Left ventricle myocardium inferior (tissue), 1 donor: ENCODE results near the gene TOP3B. TPM values are rescaled to one million over a fixed set of nuclear protein-coding genes. Genes with fewer than 3 reads are reported as not detected.

Source experiments
- DNase-seq: peaks from one replicate; pipeline ENCODE4 v3.0.0-alpha.2; 2020
- H3K27ac ChIP-seq: fragments of 200-600 bp; replicated peaks from 2 replicates; pipeline ENCODE4 v1.8.0; 2021
- H3K27me3 ChIP-seq: fragments of 200-600 bp; 2 replicates; pipeline ENCODE4 v1.8.0; 2021; ENCODE audit warnings: low read depth
- H3K36me3 ChIP-seq: fragments of 200-600 bp; 2 replicates; pipeline ENCODE4 v1.8.0; 2021
- H3K4me1 ChIP-seq: fragments of 200-600 bp; 2 replicates; pipeline ENCODE4 v1.8.0; 2021
- H3K4me3 ChIP-seq: fragments of 200-600 bp; 2 replicates; pipeline ENCODE4 v1.8.0; 2021; ENCODE audit warnings: mild to moderate bottlenecking, moderate library complexity
- H3K9me3 ChIP-seq: fragments of 200-600 bp; replicated peaks from 2 replicates; pipeline ENCODE4 v1.8.0; 2021
- intact Hi-C: fragments of 100-400 bp; cut with micrococcal nuclease; formaldehyde crosslinking; loops from one replicate; pipeline ENCODE4 v1.11.0; 2022
- total RNA-seq: library from RNA; stranded (reverse); fragmentation: NEBNext Ultra II Directional; extraction: Animal tissue kit (Norgen Biotek cat#: 25700); gene quantifications from one replicate; pipeline ENCODE4 v1.2.1, GENCODE V29; 2021
- TF ChIP-seq, protein P1 (sequence below): fragments of 200-600 bp; IDR thresholded peaks from 2 replicates; pipeline ENCODE4 v1.8.0; 2021; ENCODE audit warnings: antibody characterized with exemption, mild to moderate bottlenecking, borderline replicate concordance
- donor health status: DM: no; HTN: yes; CAD: no; lungs with severe emphysema.

Gene TOP3B
- total RNA-seq, 1 donor from 2014 or later = 11.2 TPM

DNA sequence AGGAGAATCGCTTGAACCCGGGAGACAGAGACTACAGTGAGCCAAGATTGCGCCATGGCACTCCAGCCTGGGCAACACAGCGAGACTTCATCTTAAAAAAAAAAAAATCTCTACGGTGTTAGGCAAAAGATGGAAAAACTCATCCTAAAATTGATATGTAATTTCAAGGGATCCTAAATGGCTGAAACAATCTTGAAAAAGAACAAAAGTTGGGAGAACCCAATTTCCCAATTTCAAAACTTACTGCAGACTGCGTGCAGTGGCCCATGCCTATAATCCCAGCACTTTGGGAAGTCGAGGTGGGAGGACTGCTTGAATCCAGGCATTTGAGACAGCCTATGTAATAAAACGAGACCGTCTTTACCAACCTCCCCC lies 31.7 kb upstream of the TOP3B start:
- H3K4me1 ChIP-seq = no peaks in the 10 kb centered on the region
- H3K36me3 ChIP-seq = no peaks in the 10 kb centered on the region
- intact Hi-C loops = no loop called here
- peaks cover 5% of the 10 kb centered on the region for H3K9me3 ChIP-seq
- peaks cover 56% of the 10 kb centered on the region for H3K27me3 ChIP-seq
- TF ChIP-seq, protein P1, sequence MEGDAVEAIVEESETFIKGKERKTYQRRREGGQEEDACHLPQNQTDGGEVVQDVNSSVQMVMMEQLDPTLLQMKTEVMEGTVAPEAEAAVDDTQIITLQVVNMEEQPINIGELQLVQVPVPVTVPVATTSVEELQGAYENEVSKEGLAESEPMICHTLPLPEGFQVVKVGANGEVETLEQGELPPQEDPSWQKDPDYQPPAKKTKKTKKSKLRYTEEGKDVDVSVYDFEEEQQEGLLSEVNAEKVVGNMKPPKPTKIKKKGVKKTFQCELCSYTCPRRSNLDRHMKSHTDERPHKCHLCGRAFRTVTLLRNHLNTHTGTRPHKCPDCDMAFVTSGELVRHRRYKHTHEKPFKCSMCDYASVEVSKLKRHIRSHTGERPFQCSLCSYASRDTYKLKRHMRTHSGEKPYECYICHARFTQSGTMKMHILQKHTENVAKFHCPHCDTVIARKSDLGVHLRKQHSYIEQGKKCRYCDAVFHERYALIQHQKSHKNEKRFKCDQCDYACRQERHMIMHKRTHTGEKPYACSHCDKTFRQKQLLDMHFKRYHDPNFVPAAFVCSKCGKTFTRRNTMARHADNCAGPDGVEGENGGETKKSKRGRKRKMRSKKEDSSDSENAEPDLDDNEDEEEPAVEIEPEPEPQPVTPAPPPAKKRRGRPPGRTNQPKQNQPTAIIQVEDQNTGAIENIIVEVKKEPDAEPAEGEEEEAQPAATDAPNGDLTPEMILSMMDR = no peak
- H3K27ac ChIP-seq = no peak overlapping the region
- no peak for DNase-seq
- no peak overlapping the region for H3K4me3 ChIP-seq

DNA sequence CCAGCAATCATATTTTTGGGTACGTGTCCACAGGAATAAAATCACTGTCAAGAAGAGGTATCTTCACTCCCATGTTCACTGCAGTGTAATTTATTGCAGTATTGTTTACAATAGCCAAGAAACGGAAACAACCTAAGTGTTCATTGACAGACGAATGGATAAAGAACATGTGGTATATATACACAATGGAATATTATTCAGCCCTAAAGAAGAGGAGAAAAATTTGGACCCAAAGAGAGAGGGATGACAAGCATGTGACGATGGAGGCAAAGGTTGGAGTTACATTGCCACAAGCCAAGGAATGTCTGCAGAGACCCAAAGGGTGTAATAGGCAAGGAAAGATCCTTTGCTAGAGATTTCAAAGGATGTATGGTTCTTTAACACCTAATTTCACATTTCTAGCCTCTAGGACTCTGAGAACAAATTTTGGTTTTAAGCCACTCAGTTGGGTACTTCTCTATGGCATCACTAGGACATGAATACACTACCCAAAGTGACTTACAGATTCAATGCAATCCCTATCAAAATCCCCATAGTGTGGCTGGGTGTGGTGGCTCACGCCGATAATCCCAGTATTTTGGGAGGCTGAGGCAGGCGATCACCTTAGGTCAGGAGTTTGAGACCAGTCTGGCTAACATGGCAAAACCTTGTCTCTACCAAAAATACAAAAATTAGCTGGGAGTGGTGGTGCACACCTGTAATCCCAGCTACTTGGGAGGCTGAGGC lies 31.1 kb upstream of the TOP3B start:
- Histone ChIP-seq H3K36me3 (no peaks in the 10 kb centered on the region), H3K4me3 (no peak overlapping the region), H3K9me3 (peaks cover 5% of the 10 kb centered on the region), H3K27me3 (peaks cover 56% of the 10 kb centered on the region), H3K27ac (no peak overlapping the region), H3K4me1 (no peaks in the 10 kb centered on the region)
- TF ChIP-seq, protein P1 = no peak
- DNase-seq = no peak
- intact Hi-C loops = no loop called here

DNA sequence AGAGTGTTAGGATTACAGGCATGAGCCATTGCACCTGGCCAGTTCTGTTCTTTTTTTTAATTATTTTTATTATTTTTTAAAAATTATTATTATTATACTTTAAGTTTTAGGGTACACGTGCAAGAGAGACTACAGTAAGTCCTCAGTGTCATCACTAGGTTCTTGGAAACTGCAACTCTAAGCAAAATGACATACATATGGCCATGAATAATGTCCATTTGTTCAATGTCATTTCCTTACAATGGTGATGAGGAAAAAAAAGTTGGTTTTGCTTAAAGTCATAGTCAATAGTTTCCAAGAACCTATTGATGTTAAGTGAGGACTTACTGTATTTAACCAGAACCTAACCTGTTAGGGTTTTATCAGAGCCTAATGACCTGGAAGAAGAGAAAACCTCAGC lies 29.4 kb upstream of the TOP3B start:
- peaks cover 58% of the 10 kb centered on the region for H3K27me3 ChIP-seq
- intact Hi-C loops = no loop called here
- H3K36me3 ChIP-seq = no peaks in the 10 kb centered on the region
- H3K4me1 ChIP-seq = no peaks in the 10 kb centered on the region
- no peak overlapping the region for H3K27ac ChIP-seq
- no peak for DNase-seq
- no peak overlapping the region for H3K4me3 ChIP-seq
- H3K9me3 ChIP-seq = peaks cover 5% of the 10 kb centered on the region
- TF ChIP-seq, protein P1 = no peak

DNA sequence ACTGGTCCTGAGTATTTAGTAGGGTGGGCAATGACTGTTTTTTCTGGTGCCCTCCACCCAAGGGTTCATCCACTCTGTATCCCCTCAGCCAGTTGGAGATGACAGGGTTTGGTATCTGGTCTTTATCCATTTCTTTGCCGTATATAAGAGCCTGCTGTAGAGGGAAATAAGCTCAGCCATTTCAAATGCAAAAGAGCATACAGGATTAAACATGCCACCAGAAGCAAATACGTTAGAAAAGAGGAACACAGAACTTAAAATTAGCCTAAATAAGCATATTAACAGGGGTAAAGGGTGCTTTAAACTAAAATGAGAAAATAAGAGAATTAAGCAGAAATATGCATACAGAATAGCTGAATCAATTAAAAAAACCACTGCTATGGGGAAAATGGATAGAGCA lies 27.8 kb upstream of the TOP3B start:
- intact Hi-C loops = no loop called here
- H3K4me3 ChIP-seq = no peak overlapping the region
- no peaks in the 10 kb centered on the region for H3K4me1 ChIP-seq
- TF ChIP-seq, protein P1 = no peak
- H3K27ac ChIP-seq = no peak overlapping the region
- H3K9me3 ChIP-seq = peaks cover 5% of the 10 kb centered on the region
- peaks cover 58% of the 10 kb centered on the region for H3K27me3 ChIP-seq
- DNase-seq = no peak
- H3K36me3 ChIP-seq = no peaks in the 10 kb centered on the region

DNA sequence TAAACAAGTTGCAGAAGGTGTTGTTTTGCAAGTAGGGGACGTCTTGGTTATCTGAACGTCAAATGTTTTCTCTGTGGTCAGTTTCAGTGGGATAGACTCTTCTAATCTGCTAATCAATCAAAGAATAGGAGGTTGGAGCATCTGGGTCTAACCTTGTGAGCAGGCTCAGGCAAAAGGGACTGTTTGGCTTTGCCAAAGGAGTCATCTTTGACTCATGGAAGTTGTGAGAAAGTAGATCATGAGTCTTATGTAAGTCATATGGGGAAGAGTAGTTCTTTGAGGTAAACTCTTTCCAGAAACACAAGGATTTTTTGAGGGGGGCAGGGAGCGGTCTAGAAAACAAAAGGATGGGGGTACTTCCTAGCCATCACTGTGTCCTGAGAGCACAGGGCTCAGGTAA lies 27.1 kb upstream of the TOP3B start:
- intact Hi-C loops = no loop called here
- Histone ChIP-seq H3K4me3 (no peak overlapping the region), H3K4me1 (no peaks in the 10 kb centered on the region), H3K9me3 (peaks cover 5% of the 10 kb centered on the region), H3K36me3 (no peaks in the 10 kb centered on the region), H3K27me3 (peaks cover 58% of the 10 kb centered on the region), H3K27ac (no peak overlapping the region)
- TF ChIP-seq, protein P1 = no peak
- DNase-seq = no peak
